Glutamatergic neuron (in vitro differentiated cells): ENCODE data around the gene PA2G4. TPM values are rescaled to one million over a fixed set of nuclear protein-coding genes. Genes with fewer than 3 reads are reported as not detected.

Source experiments
- DNase-seq: peaks from one replicate; pipeline ENCODE4 v3.0.0; 2022
- H3K27ac Mint-ChIP-seq: one replicate; pipeline ENCODE4 v1.8.0; 2020; ENCODE audit warnings: mild to moderate bottlenecking, mixed read lengths, inconsistent platforms; ENCODE audit not compliant: unreplicated experiment
- H3K27me3 Mint-ChIP-seq: one replicate; pipeline ENCODE4 v1.8.0; 2020; ENCODE audit warnings: mild to moderate bottlenecking, moderate library complexity, mixed read lengths, inconsistent platforms; ENCODE audit not compliant: unreplicated experiment
- H3K36me3 Mint-ChIP-seq: one replicate; pipeline ENCODE4 v1.8.0; 2020; ENCODE audit warnings: mild to moderate bottlenecking, mixed read lengths, inconsistent platforms; ENCODE audit not compliant: unreplicated experiment
- H3K4me1 Mint-ChIP-seq: one replicate; pipeline ENCODE4 v1.8.0; 2020; ENCODE audit warnings: mild to moderate bottlenecking, low read depth, mixed read lengths, inconsistent platforms; ENCODE audit not compliant: unreplicated experiment
- H3K4me3 Mint-ChIP-seq: one replicate; pipeline ENCODE4 v1.8.0; 2020; ENCODE audit warnings: mild to moderate bottlenecking, mixed read lengths, inconsistent platforms; ENCODE audit not compliant: unreplicated experiment
- H3K9me3 Mint-ChIP-seq: one replicate; pipeline ENCODE4 v1.8.0; 2020; ENCODE audit warnings: mild to moderate bottlenecking, moderate library complexity, mixed read lengths, inconsistent platforms; ENCODE audit not compliant: unreplicated experiment
- total RNA-seq: library from RNA; stranded (reverse); fragmentation: NEBNext Ultra II Directional; extraction: Animal tissue kit (Norgen Biotek cat#: 25700); gene quantifications from one replicate; pipeline ENCODE4 v1.2.1, GENCODE V29; 2021; ENCODE audit not compliant: unreplicated experiment
- TF ChIP-seq, protein P1 (sequence below): fragments of 200-600 bp; sonication (generic); IDR thresholded peaks from one replicate; pipeline ENCODE4 v1.5.0; 2021; ENCODE audit not compliant: partially characterized antibody, unreplicated experiment

PA2G4 gene
- total RNA-seq, 1 donor from 2014 or later, result 86.5 TPM

DNA sequence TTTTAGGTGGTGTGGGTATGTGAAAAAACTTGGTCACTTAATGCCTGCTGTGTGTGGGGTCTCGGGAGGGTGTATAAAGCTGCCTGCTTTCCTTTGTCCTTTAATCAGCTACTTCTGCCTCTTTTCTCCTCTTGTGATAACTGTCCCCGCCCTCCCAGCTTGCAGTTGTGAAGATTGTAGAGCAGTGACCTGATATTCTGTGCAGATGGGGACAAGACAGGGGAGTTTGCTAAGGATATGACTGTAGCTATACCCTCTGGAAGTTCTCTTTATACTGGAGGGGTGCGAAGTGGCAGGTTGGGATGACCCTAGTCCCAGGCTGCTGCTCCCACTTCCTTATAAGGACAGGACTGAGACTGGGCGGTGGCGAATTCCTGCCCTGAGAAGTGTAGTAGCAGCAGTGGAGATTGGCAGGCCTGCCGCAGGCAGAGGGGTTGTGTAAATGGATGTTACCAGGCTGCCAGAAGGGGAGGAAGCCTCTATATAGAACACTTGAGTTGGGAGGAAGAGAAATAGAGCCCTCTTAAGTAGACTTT is 54.6 kb downstream of the PA2G4 start:
- peak; percentile 55 for DNase-seq
- TF ChIP-seq, protein P1, sequence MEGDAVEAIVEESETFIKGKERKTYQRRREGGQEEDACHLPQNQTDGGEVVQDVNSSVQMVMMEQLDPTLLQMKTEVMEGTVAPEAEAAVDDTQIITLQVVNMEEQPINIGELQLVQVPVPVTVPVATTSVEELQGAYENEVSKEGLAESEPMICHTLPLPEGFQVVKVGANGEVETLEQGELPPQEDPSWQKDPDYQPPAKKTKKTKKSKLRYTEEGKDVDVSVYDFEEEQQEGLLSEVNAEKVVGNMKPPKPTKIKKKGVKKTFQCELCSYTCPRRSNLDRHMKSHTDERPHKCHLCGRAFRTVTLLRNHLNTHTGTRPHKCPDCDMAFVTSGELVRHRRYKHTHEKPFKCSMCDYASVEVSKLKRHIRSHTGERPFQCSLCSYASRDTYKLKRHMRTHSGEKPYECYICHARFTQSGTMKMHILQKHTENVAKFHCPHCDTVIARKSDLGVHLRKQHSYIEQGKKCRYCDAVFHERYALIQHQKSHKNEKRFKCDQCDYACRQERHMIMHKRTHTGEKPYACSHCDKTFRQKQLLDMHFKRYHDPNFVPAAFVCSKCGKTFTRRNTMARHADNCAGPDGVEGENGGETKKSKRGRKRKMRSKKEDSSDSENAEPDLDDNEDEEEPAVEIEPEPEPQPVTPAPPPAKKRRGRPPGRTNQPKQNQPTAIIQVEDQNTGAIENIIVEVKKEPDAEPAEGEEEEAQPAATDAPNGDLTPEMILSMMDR, result no peak
- Mint-ChIP-seq H3K4me3 (peak overlapping the region; percentile 95), H3K36me3 (peaks cover 5% of the 10 kb centered on the region), H3K4me1 (peaks cover 20% of the 10 kb centered on the region), H3K27me3 (peaks cover 42% of the 10 kb centered on the region), H3K9me3 (peaks cover 25% of the 10 kb centered on the region), H3K27ac (peak overlapping the region; percentile 98)

DNA sequence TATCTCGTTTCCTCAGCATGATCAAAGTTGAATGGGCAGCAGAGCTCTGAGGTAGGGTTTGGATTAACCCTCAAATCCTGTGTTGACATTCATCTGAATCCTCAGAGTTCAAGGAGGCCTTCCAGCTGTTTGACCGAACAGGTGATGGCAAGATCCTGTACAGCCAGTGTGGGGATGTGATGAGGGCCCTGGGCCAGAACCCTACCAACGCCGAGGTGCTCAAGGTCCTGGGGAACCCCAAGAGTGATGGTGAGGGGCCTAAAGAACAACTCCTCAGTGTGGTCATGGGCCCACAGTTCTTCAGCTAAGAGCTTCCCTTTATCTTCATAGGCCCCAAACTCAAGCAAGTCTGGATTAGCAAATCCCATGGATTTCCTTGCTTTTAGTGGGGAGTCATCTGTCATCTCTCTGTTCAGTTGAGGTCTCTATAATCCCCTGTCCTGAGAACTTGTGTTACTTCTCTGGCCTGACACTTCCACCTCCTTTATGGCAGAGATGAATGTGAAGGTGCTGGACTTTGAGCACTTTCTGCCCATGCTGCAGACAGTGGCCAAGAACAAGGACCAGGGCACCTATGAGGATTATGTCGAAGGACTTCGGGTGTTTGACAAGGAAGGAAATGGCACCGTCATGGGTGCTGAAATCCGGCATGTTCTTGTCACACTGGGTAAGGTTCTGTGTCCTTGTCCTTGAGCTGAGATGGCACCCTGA is 55.3 kb downstream of the PA2G4 start:
- peaks cover 20% of the 10 kb centered on the region for H3K4me1 Mint-ChIP-seq
- H3K27ac Mint-ChIP-seq, result peak overlapping the region; percentile 98
- H3K27me3 Mint-ChIP-seq, result peaks cover 42% of the 10 kb centered on the region
- H3K36me3 Mint-ChIP-seq, result peaks cover 5% of the 10 kb centered on the region
- TF ChIP-seq, protein P1, result no peak
- H3K4me3 Mint-ChIP-seq, result peak overlapping the region; percentile 95
- H3K9me3 Mint-ChIP-seq, result peaks cover 27% of the 10 kb centered on the region
- DNase-seq, result no peak

DNA sequence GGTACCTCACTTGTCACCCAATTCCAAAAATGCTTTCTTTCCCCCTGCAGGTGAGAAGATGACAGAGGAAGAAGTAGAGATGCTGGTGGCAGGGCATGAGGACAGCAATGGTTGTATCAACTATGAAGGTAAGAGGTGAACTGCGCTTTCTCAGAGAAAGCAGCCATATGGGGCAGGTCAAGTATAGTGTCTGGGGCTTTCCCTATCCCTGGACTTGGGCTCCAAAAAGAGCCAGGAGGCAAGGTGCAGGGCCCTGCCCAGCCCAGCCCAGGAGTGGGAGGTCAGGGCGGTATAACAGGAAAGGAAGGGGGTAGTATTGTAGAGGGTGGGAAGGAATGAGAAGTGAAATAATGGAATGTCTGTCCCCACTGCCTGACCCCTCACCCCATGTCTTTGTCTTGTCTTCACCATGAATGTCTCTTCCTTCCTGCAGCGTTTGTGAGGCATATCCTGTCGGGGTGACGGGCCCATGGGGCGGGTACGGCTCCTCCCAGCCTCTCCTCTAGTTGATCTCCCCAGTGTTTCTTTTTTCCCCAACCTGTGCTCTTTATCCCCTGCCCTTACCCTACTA is 55.9 kb downstream of the PA2G4 start:
- Mint-ChIP-seq H3K4me3 (peak overlapping the region; percentile 95), H3K4me1 (peaks cover 20% of the 10 kb centered on the region), H3K27ac (peak overlapping the region; percentile 60), H3K9me3 (peaks cover 27% of the 10 kb centered on the region), H3K27me3 (peaks cover 41% of the 10 kb centered on the region), H3K36me3 (peaks cover 5% of the 10 kb centered on the region)
- TF ChIP-seq, protein P1, result no peak
- DNase-seq, result no peak

DNA sequence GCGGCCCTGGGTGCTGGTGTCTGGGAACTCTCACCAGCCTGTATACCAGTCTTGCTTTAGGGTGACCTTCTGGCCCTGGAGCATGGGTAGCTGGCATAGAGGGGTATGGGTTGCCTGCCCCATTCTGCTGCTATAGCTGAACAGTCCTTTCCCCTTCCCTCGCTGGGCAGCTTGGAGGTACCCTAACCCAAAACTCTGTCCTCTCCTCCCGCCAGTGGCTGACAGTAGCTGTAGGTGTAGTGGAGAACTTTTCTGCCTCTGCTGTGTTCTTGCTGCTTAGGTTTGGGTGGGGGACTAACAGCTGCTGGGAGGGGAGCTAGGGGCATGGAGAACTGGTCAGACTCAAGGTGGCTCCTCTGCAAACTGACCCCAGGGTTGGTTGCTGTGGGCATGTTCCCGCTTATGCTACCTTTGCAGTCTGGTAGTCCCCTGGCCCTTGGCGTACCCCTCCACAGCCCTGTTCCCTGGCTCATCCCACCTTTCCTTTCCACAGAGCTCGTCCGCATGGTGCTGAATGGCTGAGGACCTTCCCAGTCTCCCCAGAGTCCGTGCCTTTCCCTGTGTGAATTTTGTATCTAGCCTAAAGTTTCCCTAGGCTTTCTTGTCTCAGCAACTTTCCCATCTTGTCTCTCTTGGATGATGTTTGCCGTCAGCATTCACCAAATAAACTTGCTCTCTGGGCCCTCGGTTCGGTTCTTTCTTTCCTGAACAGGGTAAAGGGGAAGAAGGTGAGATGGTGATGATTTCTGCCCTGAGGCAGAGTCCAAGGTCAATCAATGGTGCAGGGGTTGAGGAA is 56.7 kb downstream of the PA2G4 start:
- Mint-ChIP-seq H3K9me3 (peaks cover 31% of the 10 kb centered on the region), H3K27me3 (peaks cover 37% of the 10 kb centered on the region), H3K4me3 (peak overlapping the region; percentile 95), H3K4me1 (peaks cover 22% of the 10 kb centered on the region), H3K36me3 (peaks cover 5% of the 10 kb centered on the region), H3K27ac (peak overlapping the region; percentile 76)
- TF ChIP-seq, protein P1, result no peak
- DNase-seq, result no peak
